Neural cell (in vitro differentiated cells): ENCODE results near the gene SSBP2. TPM values are rescaled to one million over a fixed set of nuclear protein-coding genes. Genes with fewer than 3 reads are reported as not detected.

Experiments
- H2AFZ ChIP-seq: fragments of 200-600, 300-800 bp; sonication (generic), shearing (Covaris generic); 2 replicates; pipeline ENCODE4 v1.6.0; 2014; ENCODE audit warnings: low read depth, mild to moderate bottlenecking, antibody characterized with exemption, low read length, moderate library complexity
- H3F3A ChIP-seq: fragments of 200-600 bp; shearing (Covaris generic); 2 replicates; pipeline ENCODE4 v1.6.1; 2016; ENCODE audit warnings: mild to moderate bottlenecking, moderate library complexity, mixed read lengths, antibody characterized with exemption, low read length; ENCODE audit not compliant: insufficient read depth, poor library complexity, severe bottlenecking
- H3K27ac ChIP-seq: fragments of 200-600, 300-800 bp; sonication (generic), shearing (Covaris generic); 2 replicates; pipeline ENCODE4 v1.5.1; 2014; ENCODE audit warnings: mild to moderate bottlenecking, low read length, moderate library complexity
- H3K27me3 ChIP-seq: fragments of 300-800, 200-600 bp; sonication (generic), shearing (Covaris generic); 2 replicates; pipeline ENCODE4 v1.6.0; 2014; ENCODE audit warnings: mild to moderate bottlenecking, low read depth, low read length, moderate library complexity; ENCODE audit not compliant: insufficient read depth
- H3K36me3 ChIP-seq: fragments of 300-800, 200-600 bp; sonication (generic), shearing (Covaris generic); 2 replicates; pipeline ENCODE4 v1.5.1; 2014; ENCODE audit warnings: mild to moderate bottlenecking, antibody characterized with exemption, low read length, moderate library complexity; ENCODE audit not compliant: insufficient read depth
- H3K4me2 ChIP-seq: fragments of 300-800, 200-600 bp; sonication (generic), shearing (Covaris generic); 2 replicates; pipeline ENCODE4 v1.6.0; 2014; ENCODE audit warnings: mild to moderate bottlenecking, low read length
- H3K4me3 ChIP-seq: fragments of 300-800, 200-600 bp; sonication (generic), shearing (Covaris generic); 2 replicates; pipeline ENCODE4 v1.5.1; 2014; ENCODE audit warnings: mild to moderate bottlenecking, low read length, moderate library complexity
- H3K79me2 ChIP-seq: fragments of 200-600 bp; shearing (Covaris generic); replicated peaks from 2 replicates; pipeline ENCODE4 v1.6.0; 2014; ENCODE audit warnings: mild to moderate bottlenecking, low read length, moderate library complexity; ENCODE audit not compliant: insufficient read depth
- H3K9ac ChIP-seq: fragments of 300-800, 200-600 bp; sonication (generic), shearing (Covaris generic); 2 replicates; pipeline ENCODE4 v1.6.1; 2016; ENCODE audit warnings: mild to moderate bottlenecking, low read length, mixed read lengths
- H3K9me2 ChIP-seq: fragments of 200-600 bp; shearing (Covaris generic); 2 replicates; pipeline ENCODE4 v1.6.1; 2016; ENCODE audit warnings: mild to moderate bottlenecking, low read length, mixed read lengths; ENCODE audit not compliant: insufficient read depth
- H3K9me3 ChIP-seq: fragments of 200-600, 300-800 bp; sonication (generic), shearing (Covaris generic); 2 replicates; pipeline ENCODE4 v1.6.1; 2016; ENCODE audit warnings: mild to moderate bottlenecking, mixed run types, low read length, moderate library complexity, mixed read lengths
- H4K20me1 ChIP-seq: fragments of 200-600 bp; shearing (Covaris generic); 2 replicates; pipeline ENCODE4 v1.6.1; 2016; ENCODE audit warnings: mild to moderate bottlenecking, mixed run types; ENCODE audit not compliant: insufficient read depth
- EP300 ChIP-seq: fragments of 450-650 bp; conservative IDR thresholded peaks from 2 replicates; pipeline ENCODE4 v1.6.1; 2014; ENCODE audit warnings: antibody characterized with exemption, mild to moderate bottlenecking, moderate library complexity; ENCODE audit not compliant: poor library complexity, severe bottlenecking
- EZH2 ChIP-seq: fragments of 200-600, 300-800 bp; shearing (Covaris generic), sonication (generic); IDR thresholded peaks from 2 replicates; pipeline ENCODE4 v1.6.1; 2014; ENCODE audit warnings: antibody characterized with exemption, low read length, borderline replicate concordance, mild to moderate bottlenecking; ENCODE audit not compliant: insufficient read depth, poor library complexity, severe bottlenecking
- MXI1 ChIP-seq: fragments of 450-650 bp; conservative IDR thresholded peaks from 2 replicates; pipeline ENCODE4 v1.6.1; 2014; ENCODE audit warnings: antibody characterized with exemption, mild to moderate bottlenecking; ENCODE audit not compliant: poor library complexity, severe bottlenecking
- POLR2AphosphoS5 ChIP-seq: IDR thresholded peaks from 2 replicates; pipeline ENCODE4 v1.6.1; 2012
- polyA plus RNA-seq: library from polyadenylated mRNA; depleted of rRNA; stranded (reverse); fragments of >200 nt; gene quantifications from 2 replicates; pipeline ENCODE4 v1.2.3, GENCODE V29; 2014
- TF ChIP-seq, protein P1 (sequence below): fragments of 450-650 bp; IDR thresholded peaks from 2 replicates; pipeline ENCODE4 v1.5.1; 2014; ENCODE audit warnings: antibody characterized with exemption, mild to moderate bottlenecking, moderate library complexity; ENCODE audit not compliant: poor library complexity, severe bottlenecking
- TF ChIP-seq, protein P2 (sequence below): IDR thresholded peaks from 2 replicates; pipeline ENCODE4 v1.6.1; 2012; ENCODE audit warnings: borderline replicate concordance

The SSBP2 gene
- polyA plus RNA-seq, 1 donor from 2014 or later, result 128 TPM

GRCh38 chr5:81657386-81657785 lies 93.5 kb downstream of the SSBP2 start:
- no peaks in the 10 kb centered on the region for H3K9me2 ChIP-seq
- H3K9me3 ChIP-seq, result no peaks in the 10 kb centered on the region
- no peak overlapping the region for H3K27ac ChIP-seq

DNA sequence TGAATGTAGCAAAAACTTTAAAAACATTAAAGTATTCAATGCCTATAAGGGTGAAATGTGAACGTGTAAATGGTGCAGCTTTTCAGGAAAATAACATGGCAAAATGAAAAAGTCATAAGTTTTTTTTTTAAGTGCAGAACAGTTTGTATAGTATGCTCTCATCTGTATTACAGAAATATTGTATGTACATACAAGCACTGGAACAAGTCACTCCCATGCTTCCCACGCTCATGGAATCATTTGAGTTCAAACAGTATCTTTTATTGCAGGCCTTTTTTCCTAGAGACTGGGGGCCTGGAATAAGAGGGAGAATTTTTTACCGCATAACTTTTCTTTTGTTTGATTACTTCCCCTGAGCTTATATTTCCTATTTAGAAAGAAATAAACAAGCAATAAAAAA lies 94.1 kb downstream of the SSBP2 start:
- Histone ChIP-seq H3K9ac (no peak overlapping the region), H3K36me3 (no peaks in the 10 kb centered on the region), H2AFZ (no peak overlapping the region), H3K79me2 (peaks cover 51% of the 10 kb centered on the region), H3K4me3 (no peak overlapping the region), H3K27me3 (no peaks in the 10 kb centered on the region), H3K9me2 (no peaks in the 10 kb centered on the region), H3F3A (no peaks in the 10 kb centered on the region), H3K9me3 (no peaks in the 10 kb centered on the region), H3K27ac (no peak overlapping the region), H4K20me1 (no peaks in the 10 kb centered on the region), H3K4me2 (no peak overlapping the region)
- TF ChIP-seq EZH2 (no peak), EP300 (no peak), MXI1 (no peak)
- TF ChIP-seq, protein P1, sequence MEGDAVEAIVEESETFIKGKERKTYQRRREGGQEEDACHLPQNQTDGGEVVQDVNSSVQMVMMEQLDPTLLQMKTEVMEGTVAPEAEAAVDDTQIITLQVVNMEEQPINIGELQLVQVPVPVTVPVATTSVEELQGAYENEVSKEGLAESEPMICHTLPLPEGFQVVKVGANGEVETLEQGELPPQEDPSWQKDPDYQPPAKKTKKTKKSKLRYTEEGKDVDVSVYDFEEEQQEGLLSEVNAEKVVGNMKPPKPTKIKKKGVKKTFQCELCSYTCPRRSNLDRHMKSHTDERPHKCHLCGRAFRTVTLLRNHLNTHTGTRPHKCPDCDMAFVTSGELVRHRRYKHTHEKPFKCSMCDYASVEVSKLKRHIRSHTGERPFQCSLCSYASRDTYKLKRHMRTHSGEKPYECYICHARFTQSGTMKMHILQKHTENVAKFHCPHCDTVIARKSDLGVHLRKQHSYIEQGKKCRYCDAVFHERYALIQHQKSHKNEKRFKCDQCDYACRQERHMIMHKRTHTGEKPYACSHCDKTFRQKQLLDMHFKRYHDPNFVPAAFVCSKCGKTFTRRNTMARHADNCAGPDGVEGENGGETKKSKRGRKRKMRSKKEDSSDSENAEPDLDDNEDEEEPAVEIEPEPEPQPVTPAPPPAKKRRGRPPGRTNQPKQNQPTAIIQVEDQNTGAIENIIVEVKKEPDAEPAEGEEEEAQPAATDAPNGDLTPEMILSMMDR, result no peak

More at GRCh38 chr5:81657386-81657785, 93.5 kb downstream of the SSBP2 start:
- no peaks in the 10 kb centered on the region for H3F3A ChIP-seq
- no peaks in the 10 kb centered on the region for H3K36me3 ChIP-seq
- H2AFZ ChIP-seq, result no peak overlapping the region
- no peak overlapping the region for H3K4me3 ChIP-seq
- TF ChIP-seq EZH2, result no peak
- TF ChIP-seq, protein P2, sequence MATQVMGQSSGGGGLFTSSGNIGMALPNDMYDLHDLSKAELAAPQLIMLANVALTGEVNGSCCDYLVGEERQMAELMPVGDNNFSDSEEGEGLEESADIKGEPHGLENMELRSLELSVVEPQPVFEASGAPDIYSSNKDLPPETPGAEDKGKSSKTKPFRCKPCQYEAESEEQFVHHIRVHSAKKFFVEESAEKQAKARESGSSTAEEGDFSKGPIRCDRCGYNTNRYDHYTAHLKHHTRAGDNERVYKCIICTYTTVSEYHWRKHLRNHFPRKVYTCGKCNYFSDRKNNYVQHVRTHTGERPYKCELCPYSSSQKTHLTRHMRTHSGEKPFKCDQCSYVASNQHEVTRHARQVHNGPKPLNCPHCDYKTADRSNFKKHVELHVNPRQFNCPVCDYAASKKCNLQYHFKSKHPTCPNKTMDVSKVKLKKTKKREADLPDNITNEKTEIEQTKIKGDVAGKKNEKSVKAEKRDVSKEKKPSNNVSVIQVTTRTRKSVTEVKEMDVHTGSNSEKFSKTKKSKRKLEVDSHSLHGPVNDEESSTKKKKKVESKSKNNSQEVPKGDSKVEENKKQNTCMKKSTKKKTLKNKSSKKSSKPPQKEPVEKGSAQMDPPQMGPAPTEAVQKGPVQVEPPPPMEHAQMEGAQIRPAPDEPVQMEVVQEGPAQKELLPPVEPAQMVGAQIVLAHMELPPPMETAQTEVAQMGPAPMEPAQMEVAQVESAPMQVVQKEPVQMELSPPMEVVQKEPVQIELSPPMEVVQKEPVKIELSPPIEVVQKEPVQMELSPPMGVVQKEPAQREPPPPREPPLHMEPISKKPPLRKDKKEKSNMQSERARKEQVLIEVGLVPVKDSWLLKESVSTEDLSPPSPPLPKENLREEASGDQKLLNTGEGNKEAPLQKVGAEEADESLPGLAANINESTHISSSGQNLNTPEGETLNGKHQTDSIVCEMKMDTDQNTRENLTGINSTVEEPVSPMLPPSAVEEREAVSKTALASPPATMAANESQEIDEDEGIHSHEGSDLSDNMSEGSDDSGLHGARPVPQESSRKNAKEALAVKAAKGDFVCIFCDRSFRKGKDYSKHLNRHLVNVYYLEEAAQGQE, result no peak
- TF ChIP-seq POLR2AphosphoS5, result no peak
- TF ChIP-seq, protein P1, result no peak
- TF ChIP-seq MXI1, result no peak
- no peak overlapping the region for H3K9ac ChIP-seq
- no peak overlapping the region for H3K4me2 ChIP-seq
- H3K79me2 ChIP-seq, result peaks cover 53% of the 10 kb centered on the region
- H4K20me1 ChIP-seq, result no peaks in the 10 kb centered on the region
- H3K27me3 ChIP-seq, result no peaks in the 10 kb centered on the region
